GM12875 (cell line): ENCODE results near the gene TENT4A.

Source experiments
- H3K4me3 ChIP-seq: one replicate; pipeline ENCODE4 v1.5.1; 2011; ENCODE audit warnings: low read depth, low read length, control low read depth
- TF ChIP-seq, protein P1 (sequence below): IDR thresholded peaks from 2 replicates; pipeline ENCODE4 v1.5.1; 2011; ENCODE audit warnings: low read depth, mild to moderate bottlenecking, control low read depth, inconsistent platforms, low read length, moderate library complexity, borderline replicate concordance; ENCODE audit not compliant: insufficient read depth

The TENT4A gene

DNA sequence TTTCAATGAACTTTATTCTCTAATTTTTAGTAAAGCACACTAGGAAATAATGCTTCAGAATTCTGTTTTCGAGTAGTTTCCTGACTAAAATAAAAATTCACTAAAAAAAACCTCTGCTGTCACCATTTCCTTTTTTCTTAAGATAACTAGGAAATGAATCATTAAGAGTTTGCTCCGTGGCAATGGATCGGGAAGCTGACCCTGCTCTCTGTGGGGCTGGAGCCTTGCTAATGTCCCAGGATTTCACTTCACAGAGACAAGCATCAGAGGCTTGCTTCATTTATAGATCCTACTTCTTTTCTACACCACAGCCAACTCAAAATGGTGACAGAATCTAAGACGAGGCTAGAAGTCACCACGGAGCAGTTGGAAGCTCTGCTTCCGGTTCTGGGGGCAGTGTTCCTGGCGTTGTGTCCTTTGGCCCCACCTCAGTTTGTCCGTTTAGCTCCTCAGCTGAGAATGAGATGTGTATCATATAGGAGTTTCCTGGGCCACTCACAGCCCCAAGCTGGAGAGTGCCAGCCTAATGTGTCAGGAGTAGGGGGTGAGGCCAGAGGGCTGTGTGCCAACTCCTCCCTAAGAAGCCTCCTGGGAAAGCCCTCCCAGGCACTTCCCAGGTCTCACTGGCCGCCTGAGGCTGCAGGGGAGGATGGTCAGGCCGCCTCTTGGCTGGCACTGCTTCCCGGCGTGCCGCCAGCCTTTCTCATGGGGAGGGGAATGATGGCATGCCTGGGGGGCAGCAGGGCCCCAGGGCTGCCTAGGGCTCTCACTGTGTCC is 19.6 kb downstream of the TENT4A start:
- H3K4me3 ChIP-seq = no peak overlapping the region
- TF ChIP-seq, protein P1, sequence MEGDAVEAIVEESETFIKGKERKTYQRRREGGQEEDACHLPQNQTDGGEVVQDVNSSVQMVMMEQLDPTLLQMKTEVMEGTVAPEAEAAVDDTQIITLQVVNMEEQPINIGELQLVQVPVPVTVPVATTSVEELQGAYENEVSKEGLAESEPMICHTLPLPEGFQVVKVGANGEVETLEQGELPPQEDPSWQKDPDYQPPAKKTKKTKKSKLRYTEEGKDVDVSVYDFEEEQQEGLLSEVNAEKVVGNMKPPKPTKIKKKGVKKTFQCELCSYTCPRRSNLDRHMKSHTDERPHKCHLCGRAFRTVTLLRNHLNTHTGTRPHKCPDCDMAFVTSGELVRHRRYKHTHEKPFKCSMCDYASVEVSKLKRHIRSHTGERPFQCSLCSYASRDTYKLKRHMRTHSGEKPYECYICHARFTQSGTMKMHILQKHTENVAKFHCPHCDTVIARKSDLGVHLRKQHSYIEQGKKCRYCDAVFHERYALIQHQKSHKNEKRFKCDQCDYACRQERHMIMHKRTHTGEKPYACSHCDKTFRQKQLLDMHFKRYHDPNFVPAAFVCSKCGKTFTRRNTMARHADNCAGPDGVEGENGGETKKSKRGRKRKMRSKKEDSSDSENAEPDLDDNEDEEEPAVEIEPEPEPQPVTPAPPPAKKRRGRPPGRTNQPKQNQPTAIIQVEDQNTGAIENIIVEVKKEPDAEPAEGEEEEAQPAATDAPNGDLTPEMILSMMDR = no peak

DNA sequence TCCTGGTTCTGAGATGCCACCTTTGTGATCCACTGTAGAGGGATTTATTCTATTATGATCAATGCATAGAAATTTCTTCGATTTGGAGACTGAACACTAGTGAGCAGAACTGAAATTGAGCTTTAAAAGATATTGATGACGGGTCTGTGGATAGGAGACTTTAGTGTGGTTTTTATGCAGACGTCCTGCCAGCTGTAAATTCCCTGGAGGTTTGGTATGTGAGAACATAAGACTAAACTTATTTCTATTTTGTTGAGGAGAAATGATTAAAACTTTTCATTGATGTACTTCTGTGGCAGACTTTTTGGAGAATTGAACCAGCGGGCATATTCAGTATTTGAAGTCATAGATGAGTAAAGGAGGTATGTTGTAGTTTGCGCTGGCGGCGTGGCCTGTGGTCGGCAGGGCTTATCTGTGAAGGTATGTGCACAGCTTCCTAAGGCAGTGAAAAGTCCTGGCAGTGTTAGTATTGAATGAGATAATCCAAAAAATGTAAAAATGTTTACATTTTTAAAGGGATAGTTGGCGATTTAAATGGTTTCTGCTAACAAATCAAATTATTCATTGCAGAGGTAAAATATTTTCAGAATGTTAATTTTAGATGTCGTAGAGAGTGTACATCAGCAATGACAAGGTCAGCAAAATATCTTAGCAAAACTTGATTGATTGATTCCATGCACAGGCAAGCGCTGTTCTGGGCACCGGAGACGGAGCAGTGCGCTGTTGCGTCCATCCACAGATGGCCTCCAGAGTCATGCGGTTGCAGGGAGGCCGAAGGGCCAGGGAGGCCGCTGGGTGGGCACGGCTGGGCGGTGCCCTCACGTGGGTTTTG is 20.4 kb downstream of the TENT4A start:
- H3K4me3 ChIP-seq = no peak overlapping the region
- TF ChIP-seq, protein P1 = no peak

DNA sequence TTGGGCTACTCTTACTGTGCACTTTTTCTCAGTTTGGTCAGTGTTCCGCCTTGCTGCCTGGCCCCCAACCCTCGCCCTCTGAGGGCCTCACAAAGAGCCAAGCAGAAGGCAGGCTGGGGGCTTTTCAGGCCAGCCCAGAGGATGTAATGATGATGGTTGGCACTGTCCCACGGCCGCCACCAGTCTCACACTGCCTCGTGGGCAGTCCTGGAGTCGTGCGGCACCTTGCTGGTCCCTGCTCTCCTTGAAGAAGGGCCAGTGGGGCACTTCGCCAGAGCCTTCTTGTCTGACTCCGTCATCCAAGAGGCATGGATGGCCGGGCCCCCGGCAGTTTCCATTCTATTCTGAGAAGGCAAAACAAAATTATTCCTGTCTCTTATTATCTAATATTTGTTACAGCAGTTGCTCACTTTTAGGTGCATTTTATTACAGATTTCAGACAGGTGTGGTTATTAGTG is 21.0 kb downstream of the TENT4A start:
- no peak overlapping the region for H3K4me3 ChIP-seq
- TF ChIP-seq, protein P1 = no peak

DNA sequence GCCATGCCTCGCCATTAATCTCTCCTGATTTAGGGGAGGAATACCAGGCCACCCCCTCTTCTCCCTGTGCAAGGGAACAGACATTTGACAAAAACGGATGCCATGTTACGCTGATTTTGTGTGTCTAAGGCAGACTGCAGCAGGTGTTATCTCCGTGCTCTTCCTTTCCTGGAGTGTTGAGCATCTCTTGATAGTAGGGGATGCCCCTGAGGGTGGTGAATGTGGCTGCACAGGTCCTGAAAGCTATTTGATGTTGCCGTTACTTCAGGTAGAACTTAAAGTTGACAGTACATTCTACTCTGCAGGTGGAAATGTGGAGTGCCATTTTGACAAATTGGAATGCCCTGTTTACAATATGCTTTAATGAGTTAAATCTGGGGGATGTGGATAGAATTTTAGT is 21.5 kb downstream of the TENT4A start:
- no peak overlapping the region for H3K4me3 ChIP-seq
- TF ChIP-seq, protein P1 = no peak

DNA sequence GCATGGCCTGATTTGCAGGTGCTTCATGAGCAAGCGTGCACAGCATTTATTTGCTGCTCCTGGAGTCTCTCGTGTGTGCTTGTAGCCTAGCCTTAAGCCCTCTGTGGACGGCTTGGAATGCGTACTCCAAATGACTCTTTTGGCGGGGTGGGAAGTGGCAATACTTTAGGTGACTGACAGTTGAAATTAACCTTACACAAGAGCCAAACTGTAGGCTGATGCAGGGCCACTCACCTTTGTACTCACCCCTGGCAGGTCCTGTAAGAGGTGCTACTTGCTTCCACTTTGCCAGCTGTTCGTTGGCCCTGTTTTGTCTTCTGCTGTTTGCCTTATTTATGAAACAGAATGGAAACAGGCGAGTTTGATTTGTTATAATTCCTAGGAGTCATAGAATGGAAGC is 22.9 kb downstream of the TENT4A start:
- TF ChIP-seq, protein P1 = no peak

DNA sequence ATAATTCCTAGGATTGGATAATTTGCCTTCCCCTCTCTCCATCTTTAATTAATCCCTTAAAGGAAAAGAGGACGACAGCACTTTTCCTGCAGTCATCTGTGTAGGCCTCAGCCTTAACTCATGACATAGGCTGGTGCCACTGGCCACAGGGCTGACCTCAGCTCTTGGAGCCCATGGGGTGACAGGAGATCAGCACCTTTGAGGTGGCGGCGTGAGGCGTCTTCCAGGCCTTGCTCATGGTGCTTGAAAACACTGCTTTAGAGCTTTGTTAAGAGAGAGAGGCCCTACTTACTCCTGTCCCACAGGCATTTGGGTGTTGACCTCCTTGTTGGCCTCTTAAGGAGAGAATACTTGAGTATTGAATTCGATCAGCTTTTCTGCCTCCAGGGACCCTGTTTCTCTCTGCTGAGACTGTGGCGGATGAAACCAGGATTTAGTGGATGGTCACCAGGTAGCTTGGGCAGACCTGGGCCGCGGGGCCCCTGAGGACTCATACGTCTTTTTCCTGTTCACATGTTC is 23.4 kb downstream of the TENT4A start:
- TF ChIP-seq, protein P1 = no peak
- no peak overlapping the region for H3K4me3 ChIP-seq

More for the DNA sequence above, 22.9 kb downstream of the TENT4A start:
- H3K4me3 ChIP-seq = no peak overlapping the region
